NCI-H345 treated with DMSO at 0.1 percent for 48 hours (cell line): Measurements from ENCODE around the gene DHRSX.
"Not testable (repeated sequence)": the region's sequence is repeated elsewhere in the genome, so short reads cannot be mapped to it uniquely, and the experiment has no call there.

Experiments used
- DNase-seq: peaks from one replicate; lab custom pipeline; 2025; ENCODE audit not compliant: unreplicated experiment; lab: John Stamatoyannopoulos, UW

Gene DHRSX

GRCh38 chrX:2320580-2321327 is 180.0 kb downstream of the DHRSX start:
- DNase-seq = no peak

- no peak for DNase-seq
Observed at GRCh38 chrX:2320089-2320488, 180.7 kb downstream of the DHRSX start.

GRCh38 chrX:2318371-2318770 is 182.4 kb downstream of the DHRSX start:
- no peak for DNase-seq

- no peak for DNase-seq
Observed at GRCh38 chrX:2317527-2318055, 183.2 kb downstream of the DHRSX start.

- DNase-seq = no peak
Observed at GRCh38 chrX:2316534-2316933, 184.2 kb downstream of the DHRSX start.

- DNase-seq = no peak
Observed at GRCh38 chrX:2315434-2315833, 185.3 kb downstream of the DHRSX start.

- DNase-seq = no peak
Observed at GRCh38 chrX:2314831-2315365, 185.9 kb downstream of the DHRSX start.

- no peak for DNase-seq
Observed at GRCh38 chrX:2313864-2314640, 186.7 kb downstream of the DHRSX start.

GRCh38 chrX:2312061-2312591 is 188.7 kb downstream of the DHRSX start:
- not testable (repeated sequence) for DNase-seq

- no peak for DNase-seq
Observed at GRCh38 chrX:2311501-2311900, 189.3 kb downstream of the DHRSX start.

- no peak for DNase-seq
Observed at GRCh38 chrX:2301901-2302300, 198.9 kb downstream of the DHRSX start.

- no peak for DNase-seq
Observed at GRCh38 chrX:2299871-2300270, 200.9 kb downstream of the DHRSX start.

- no peak for DNase-seq
Observed at GRCh38 chrX:2286731-2287130, 214.0 kb downstream of the DHRSX start.

- no peak for DNase-seq
Observed at GRCh38 chrX:2284601-2285000, 216.2 kb downstream of the DHRSX start.

- DNase-seq = no peak
Observed at GRCh38 chrX:2284133-2284532, 216.6 kb downstream of the DHRSX start.

- DNase-seq = no peak
Observed at GRCh38 chrX:2283111-2283859, 217.5 kb downstream of the DHRSX start.

GRCh38 chrX:2282490-2283090 is 218.2 kb downstream of the DHRSX start:
- DNase-seq = no peak

- no peak for DNase-seq
Observed at GRCh38 chrX:2272337-2272736, 228.4 kb downstream of the DHRSX start.

GRCh38 chrX:2271595-2271994 is 229.2 kb downstream of the DHRSX start:
- not testable (repeated sequence) for DNase-seq

- DNase-seq = not testable (repeated sequence)
Observed at GRCh38 chrX:2270783-2271182, 230.0 kb downstream of the DHRSX start.
